Prostate gland (tissue), 2 donors: ENCODE results near the gene SCYGR4. TPM values are rescaled to one million over a fixed set of nuclear protein-coding genes. Genes with fewer than 3 reads are reported as not detected.

ENCODE experiments used
- DNase-seq: peaks from one replicate; pipeline ENCODE4 v3.0.0-alpha.2; 2019; ENCODE audit warnings: low spot score
- H3K27ac ChIP-seq, 2 donors: fragments of 200-600 bp; sonication (generic); 2 replicates each; pipeline ENCODE4 v1.5.1; 2017 to 2019
- H3K27me3 ChIP-seq: fragments of 200-600 bp; sonication (generic); replicated peaks from 2 replicates; pipeline ENCODE4 v1.5.1; 2019; ENCODE audit not compliant: insufficient read depth
- H3K36me3 ChIP-seq, 2 donors: fragments of 200-600 bp; sonication (generic); 1 replicate in 1 of 2; 2 replicates in 1 of 2; pipeline versions ENCODE4 v1.5.1 to v1.8.1; 2017 to 2019
- H3K4me1 ChIP-seq: fragments of 200-600 bp; sonication (generic); replicated peaks from 2 replicates; pipeline ENCODE4 v1.5.1; 2019
- H3K4me3 ChIP-seq, 2 donors: fragments of 200-600 bp; sonication (generic); 2 replicates each; pipeline ENCODE4 v1.5.1; 2017 to 2019
- H3K9me3 ChIP-seq: fragments of 200-600 bp; sonication (generic); 2 replicates; pipeline ENCODE4 v1.5.1; 2017
- CTCF ChIP-seq, 4 experiments: fragments of 200-600 bp in 2 of 4; fragments of 450-650 bp in 2 of 4; sonication (generic) in 2 of 4; IDR thresholded peaks; 1 replicate in 3 of 4; 2 replicates in 1 of 4; pipeline ENCODE4 v1.5.1; 2016 to 2019; ENCODE audit warnings: antibody characterized with exemption in 4 of 4, mild to moderate bottlenecking in 2 of 4, moderate library complexity in 2 of 4
- POLR2A ChIP-seq: fragments of 450-650 bp; IDR thresholded peaks from one replicate; pipeline ENCODE4 v1.6.1; 2016; ENCODE audit warnings: antibody characterized with exemption, mild to moderate bottlenecking
- POLR2AphosphoS5 ChIP-seq: sonication (generic); formaldehyde crosslinking; IDR thresholded peaks from one replicate; pipeline ENCODE4 v1.6.1; 2017; ENCODE audit warnings: antibody characterized with exemption
- WGBS: methylation state at CpG from one replicate; pipeline ENCODE4 v1.1.5; 2018; 5-methylcytosine and 5-hydroxymethylcytosine counted together
- intact Hi-C: fragments of 100-400 bp; cut with DNase I; formaldehyde crosslinking; loops from one replicate; pipeline ENCODE4 v1.14.2; 2022
- total RNA-seq, 2 donors: library from RNA; depleted of rRNA; stranded (reverse); fragments of >200 nt; gene quantifications; one replicate each; pipeline ENCODE4 v1.1.0, GENCODE V29; 2016

Gene SCYGR4
- total RNA-seq, 2 donors from 2014 or later, result not detected

DNA sequence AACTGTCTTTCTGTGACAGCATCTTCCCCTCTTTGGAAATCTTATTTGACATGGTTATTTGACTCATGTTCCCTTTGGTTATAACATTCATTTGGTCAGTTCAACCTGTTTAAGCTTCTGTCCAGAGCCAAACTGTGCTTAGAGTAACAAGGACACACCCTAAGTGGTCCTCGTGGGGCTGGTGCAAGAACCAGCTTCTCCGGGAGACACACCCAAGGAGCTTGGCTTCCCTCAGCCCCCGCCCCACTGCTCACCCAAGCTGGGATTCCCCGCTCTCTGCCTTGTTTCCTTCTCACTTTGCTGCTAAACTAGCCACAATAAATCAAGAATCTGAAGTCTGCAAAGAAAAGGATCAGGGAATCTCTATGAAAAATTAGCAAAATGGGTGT is 4.0 kb upstream of the SCYGR4 start:
- no peak for TF ChIP-seq CTCF (IDR thresholded peaks at IDR 0.05)
- TF ChIP-seq POLR2AphosphoS5, result no peak
- no peak for TF ChIP-seq POLR2A
- intact Hi-C loops, result no loop called here
- Histone ChIP-seq H3K36me3 (no peaks in the 10 kb centered on the region), H3K27ac (no peak overlapping the region), H3K4me3 (no peak overlapping the region), H3K27me3 (peaks cover 2% of the 10 kb centered on the region), H3K9me3 (no peaks in the 10 kb centered on the region), H3K4me1 (no peaks in the 10 kb centered on the region)
- whole genome bisulfite sequencing, result 62% methylated on average over 4 of the region's 4 CpGs
- DNase-seq, result no peak

GRCh38 chr2:227614246-227614645 is 3.1 kb upstream of the SCYGR4 start:
- Histone ChIP-seq H3K4me1 (no peaks in the 10 kb centered on the region), H3K27ac (no peak overlapping the region), H3K27me3 (peaks cover 2% of the 10 kb centered on the region), H3K9me3 (no peaks in the 10 kb centered on the region), H3K36me3 (no peaks in the 10 kb centered on the region), H3K4me3 (no peak overlapping the region)
- DNase-seq, result no peak
- intact Hi-C loops, result no loop called here
- no peak for TF ChIP-seq POLR2A
- no peak for TF ChIP-seq POLR2AphosphoS5
- TF ChIP-seq CTCF (IDR thresholded peaks at IDR 0.05), result no peak
- 97% methylated on average over 4 of the region's 4 CpGs for WGBS

- no peak for TF ChIP-seq POLR2A
- no peak for TF ChIP-seq CTCF (IDR thresholded peaks at IDR 0.05)
- TF ChIP-seq POLR2AphosphoS5, result no peak
- no peaks in the 10 kb centered on the region for H3K4me1 ChIP-seq
- no peak within 1 kb of the TSS for H3K4me3 ChIP-seq
- H3K36me3 ChIP-seq, result no peaks in the 10 kb centered on the region
- H3K27me3 ChIP-seq, result peaks cover 2% of the 10 kb centered on the region
- no peaks in the 10 kb centered on the region for H3K9me3 ChIP-seq
- no peak for DNase-seq
- intact Hi-C loops, result no loop called here
- 100% methylated on average over 1 of the region's 4 CpGs for WGBS
- no peak within 1 kb of the TSS for H3K27ac ChIP-seq
These were observed 2.6 kb upstream of the SCYGR4 start, which contains the start of gene SCYGR3 for GRCh38 chr2:227614740-227615139. Gene SCYGR3 (minus strand): TSS chr2:227614840. CDS start chr2:227614840, 0 bp downstream.

GRCh38 chr2:227615181-227615580 is 2.1 kb upstream of the SCYGR4 start:
- H3K4me1 ChIP-seq, result no peaks in the 10 kb centered on the region
- H3K27me3 ChIP-seq, result peaks cover 2% of the 10 kb centered on the region
- no peak overlapping the region for H3K27ac ChIP-seq
- TF ChIP-seq POLR2AphosphoS5 (no peak), CTCF (IDR thresholded peaks at IDR 0.05) (no peak), POLR2A (no peak)
- 92% methylated on average over 4 of the region's 4 CpGs for WGBS
- intact Hi-C loops, result no loop called here
- H3K9me3 ChIP-seq, result no peaks in the 10 kb centered on the region
- no peaks in the 10 kb centered on the region for H3K36me3 ChIP-seq
- DNase-seq, result no peak
- H3K4me3 ChIP-seq, result no peak overlapping the region

- peaks cover 2% of the 10 kb centered on the region for H3K27me3 ChIP-seq
- intact Hi-C loops, result no loop called here
- no peak for DNase-seq
- no peaks in the 10 kb centered on the region for H3K9me3 ChIP-seq
- no peak for TF ChIP-seq CTCF (IDR thresholded peaks at IDR 0.05)
- no peak for TF ChIP-seq POLR2AphosphoS5
- TF ChIP-seq POLR2A, result no peak
- no peak overlapping the region for H3K4me3 ChIP-seq
- H3K4me1 ChIP-seq, result no peaks in the 10 kb centered on the region
- 75% methylated on average over 5 of the region's 5 CpGs for WGBS
- no peaks in the 10 kb centered on the region for H3K36me3 ChIP-seq
- no peak overlapping the region for H3K27ac ChIP-seq
These were observed 1.4 kb upstream of the SCYGR4 start for GRCh38 chr2:227615906-227616305.
